Measurements from ENCODE around the gene KRTAP10-11.
"Not testable (repeated sequence)": the region's sequence is repeated elsewhere in the genome, so short reads cannot be mapped to it uniquely, and the experiment has no call there.

KRTAP10-11 gene

GRCh38 chr21:44603109-44603875 lies 42.9 kb upstream of the KRTAP10-11 start:
- no peak for DNase-seq (ENCODE audit: low read depth)
- TF ChIP-seq CTCF (IDR thresholded peaks at IDR 0.05; ENCODE audit: control insufficient read depth, insufficient read depth, low read depth, low read length, missing control alignments) = no peak
- no peak overlapping the region for H3K4me3 ChIP-seq (ENCODE audit: control insufficient read depth, low read depth, low read length)

GRCh38 chr21:44603911-44604310 lies 42.3 kb upstream of the KRTAP10-11 start:
- no peak overlapping the region for H3K4me3 ChIP-seq (ENCODE audit: control insufficient read depth, low read depth, low read length)
- DNase-seq (ENCODE audit: low read depth) = no peak
- no peak for TF ChIP-seq CTCF (IDR thresholded peaks at IDR 0.05; ENCODE audit: control insufficient read depth, insufficient read depth, low read depth, low read length, missing control alignments)

GRCh38 chr21:44606495-44606894 lies 39.7 kb upstream of the KRTAP10-11 start:
- TF ChIP-seq CTCF (IDR thresholded peaks at IDR 0.05; ENCODE audit: control insufficient read depth, insufficient read depth, low read depth, low read length, missing control alignments) = no peak
- H3K4me3 ChIP-seq (ENCODE audit: control insufficient read depth, low read depth, low read length) = no peak overlapping the region
- DNase-seq (ENCODE audit: low read depth) = no peak

GRCh38 chr21:44609193-44609592 lies 37.0 kb upstream of the KRTAP10-11 start:
- no peak for DNase-seq (ENCODE audit: low read depth)
- H3K4me3 ChIP-seq (ENCODE audit: control insufficient read depth, low read depth, low read length) = no peak overlapping the region
- TF ChIP-seq CTCF (IDR thresholded peaks at IDR 0.05; ENCODE audit: control insufficient read depth, insufficient read depth, low read depth, low read length, missing control alignments) = no peak

GRCh38 chr21:44610157-44610843 lies 35.9 kb upstream of the KRTAP10-11 start:
- H3K4me3 ChIP-seq (ENCODE audit: control insufficient read depth, low read depth, low read length); DNase-seq (ENCODE audit: low read depth): not testable (repeated sequence)

- DNase-seq (ENCODE audit: low read depth) = no peak
- no peak for TF ChIP-seq CTCF (IDR thresholded peaks at IDR 0.05; ENCODE audit: control insufficient read depth, insufficient read depth, low read depth, low read length, missing control alignments)
- H3K4me3 ChIP-seq (ENCODE audit: control insufficient read depth, low read depth, low read length) = no peak overlapping the region
These were observed 34.7 kb upstream of the KRTAP10-11 start for GRCh38 chr21:44611551-44611950.

- TF ChIP-seq CTCF (IDR thresholded peaks at IDR 0.05; ENCODE audit: control insufficient read depth, insufficient read depth, low read depth, low read length, missing control alignments) = no peak
- DNase-seq (ENCODE audit: low read depth) = no peak
- H3K4me3 ChIP-seq (ENCODE audit: control insufficient read depth, low read depth, low read length) = no peak within 1 kb of the TSS
These were observed 34.2 kb upstream of the KRTAP10-11 start, which contains the start of gene KRTAP10-8 for GRCh38 chr21:44612029-44612486. KRTAP10-8 (plus strand) TSS chr21:44612079; CDS start chr21:44612101, 22 bp downstream.
